Measurements from ENCODE around the gene SLPI.

The SLPI gene

GRCh38 chr20:45254383-45255262, at the start of gene SLPI:
Gene SLPI (minus strand): TSS chr20:45254564. CDS start chr20:45254543, 21 bp downstream.
- DNase-seq, result no peak

- DNase-seq, result no peak
Observed at GRCh38 chr20:45303586-45304463, 49.5 kb upstream of the SLPI start.

- no peak for DNase-seq
Observed at GRCh38 chr20:45301824-45302271, 47.5 kb upstream of the SLPI start.

GRCh38 chr20:45300961-45301360, 46.6 kb upstream of the SLPI start:
- DNase-seq, result no peak

- DNase-seq, result no peak
Observed at GRCh38 chr20:45299786-45300185, 45.4 kb upstream of the SLPI start.

GRCh38 chr20:45297786-45298497, 43.6 kb upstream of the SLPI start:
- DNase-seq, result no peak

GRCh38 chr20:45294659-45295058, 40.3 kb upstream of the SLPI start:
- no peak for DNase-seq

- no peak for DNase-seq
Observed at GRCh38 chr20:45294003-45294368, 39.6 kb upstream of the SLPI start.

- no peak for DNase-seq
Observed at GRCh38 chr20:45293041-45294002, 39.0 kb upstream of the SLPI start.

- DNase-seq, result no peak
Observed at GRCh38 chr20:45292343-45292742, 38.0 kb upstream of the SLPI start.

- DNase-seq, result no peak
Observed at GRCh38 chr20:45291526-45291925, 37.2 kb upstream of the SLPI start.

- DNase-seq, result no peak
Observed at GRCh38 chr20:45290677-45291355, 36.5 kb upstream of the SLPI start.

- DNase-seq, result no peak
Observed at GRCh38 chr20:45289942-45290676, 35.7 kb upstream of the SLPI start.

- DNase-seq, result no peak
Observed at GRCh38 chr20:45288860-45289259, 34.5 kb upstream of the SLPI start.

GRCh38 chr20:45288376-45288775, 34.0 kb upstream of the SLPI start:
- DNase-seq, result no peak

GRCh38 chr20:45283551-45284057, 29.2 kb upstream of the SLPI start:
- DNase-seq, result no peak

GRCh38 chr20:45282700-45283550, 28.6 kb upstream of the SLPI start:
- DNase-seq, result no peak

- no peak for DNase-seq
Observed at GRCh38 chr20:45279992-45280391, 25.6 kb upstream of the SLPI start.

GRCh38 chr20:45275338-45275737, 21.0 kb upstream of the SLPI start:
- no peak for DNase-seq
